HepG2 (cell line): ENCODE data around the gene ARAP1. TPM values are rescaled to one million over a fixed set of nuclear protein-coding genes. Genes with fewer than 3 reads are reported as not detected.

Experiments
- BHLHE40 ChIP-seq: IDR thresholded peaks from 2 replicates; pipeline ENCODE4 v1.6.1; 2011; ENCODE audit warnings: low read length, improper control_type of control experiment
- CHCHD3 ChIP-seq: sonication (generic); formaldehyde crosslinking; IDR thresholded peaks from 2 replicates; pipeline ENCODE4 v1.8.0; 2022; ENCODE audit warnings: mild to moderate bottlenecking, missing genetic modification reagents, moderate library complexity
- CSRNP2 ChIP-seq: sonication (generic); formaldehyde crosslinking; conservative IDR thresholded peaks from 2 replicates; pipeline ENCODE4 v1.8.0; 2022; ENCODE audit warnings: low read depth, missing genetic modification reagents
- ELF3 ChIP-seq: IDR thresholded peaks from 2 replicates; pipeline ENCODE4 v1.6.1; 2016; ENCODE audit warnings: missing genetic modification reagents, missing compliant biosample characterization
- GLMP ChIP-seq: sonication (generic); formaldehyde crosslinking; IDR thresholded peaks from 2 replicates; pipeline ENCODE4 v1.9.0; 2021; ENCODE audit warnings: missing genetic modification reagents, mild to moderate bottlenecking, borderline replicate concordance
- HES4 ChIP-seq: sonication (generic); formaldehyde crosslinking; IDR thresholded peaks from 2 replicates; pipeline ENCODE4 v1.9.0; 2021; ENCODE audit warnings: mild to moderate bottlenecking, missing genetic modification reagents, borderline replicate concordance
- LCORL ChIP-seq, 2 experiments: fragments of 450-650 bp in 1 of 2; sonication (generic) in 1 of 2; formaldehyde crosslinking in 1 of 2; IDR thresholded peaks; 2 replicates each; pipeline versions ENCODE4 v1.5.0 to v1.6.1; 2017 to 2020; ENCODE audit warnings: antibody characterized with exemption in 1 of 2, missing genetic modification reagents in 1 of 2
- MTF1 ChIP-seq: sonication (generic); formaldehyde crosslinking; IDR thresholded peaks from 2 replicates; pipeline ENCODE4 v1.5.0; 2020; ENCODE audit warnings: missing genetic modification reagents
- PHF5A ChIP-seq: IDR thresholded peaks from one replicate; pipeline ENCODE4 v1.6.1; 2018; ENCODE audit warnings: low read depth, missing genetic modification reagents; ENCODE audit not compliant: unreplicated experiment
- SP1 ChIP-seq, 2 experiments: fragments of 450-650 bp in 1 of 2; sonication (generic) in 1 of 2; formaldehyde crosslinking in 1 of 2; IDR thresholded peaks; 2 replicates each; pipeline versions ENCODE4 v1.4.0 to v1.6.1; 2016 to 2020; ENCODE audit warnings: missing genetic modification reagents in 1 of 2
- SP2 ChIP-seq: sonication (generic); formaldehyde crosslinking; IDR thresholded peaks from 2 replicates; pipeline ENCODE4 v1.5.1; 2020; ENCODE audit warnings: mild to moderate bottlenecking, missing genetic modification reagents
- STAG1 ChIP-seq: sonication (generic); formaldehyde crosslinking; IDR thresholded peaks from 2 replicates; pipeline ENCODE4 v1.4.0; 2020; ENCODE audit warnings: missing genetic modification reagents
- ZNF383 ChIP-seq: sonication (generic); formaldehyde crosslinking; IDR thresholded peaks from 2 replicates; pipeline ENCODE4 v1.4.0; 2020; ENCODE audit warnings: missing genetic modification reagents, mild to moderate bottlenecking, borderline replicate concordance
- ZNF432 ChIP-seq: sonication (generic); formaldehyde crosslinking; IDR thresholded peaks from 2 replicates; pipeline ENCODE4 v1.5.0; 2020; ENCODE audit warnings: missing genetic modification reagents, mild to moderate bottlenecking, borderline replicate concordance
- ZNF441 ChIP-seq: sonication (generic); formaldehyde crosslinking; IDR thresholded peaks from 2 replicates; pipeline ENCODE4 v1.7.0; 2021; ENCODE audit warnings: missing genetic modification reagents, borderline replicate concordance
- ZNF460 ChIP-seq: sonication (generic); formaldehyde crosslinking; IDR thresholded peaks from 2 replicates; pipeline ENCODE4 v1.5.1; 2020; ENCODE audit warnings: missing genetic modification reagents, mild to moderate bottlenecking, borderline replicate concordance
- ZNF550 ChIP-seq: sonication (generic); formaldehyde crosslinking; IDR thresholded peaks from 2 replicates; pipeline ENCODE4 v1.4.0; 2020; ENCODE audit warnings: mild to moderate bottlenecking, missing genetic modification reagents, borderline replicate concordance
- ZNF687 ChIP-seq: sonication (generic); formaldehyde crosslinking; IDR thresholded peaks from 2 replicates; pipeline ENCODE4 v1.5.1; 2020; ENCODE audit warnings: mild to moderate bottlenecking, missing genetic modification reagents, moderate library complexity
- ZNF790 ChIP-seq: sonication (generic); formaldehyde crosslinking; IDR thresholded peaks from 2 replicates; pipeline ENCODE4 v1.8.0; 2022; ENCODE audit warnings: missing genetic modification reagents, mild to moderate bottlenecking, borderline replicate concordance
- polyA plus RNA-seq, 8 experiments: library from polyadenylated mRNA; depleted of rRNA in 3 of 8; stranded (reverse) in 7 of 8; unstranded in 1 of 8; fragments of >200 nt; fragmentation: Illumina TruSeq in 4 of 8; extraction: Trizol in 4 of 8; gene quantifications; 2 replicates each; pipeline versions ENCODE4 v1.2.1 to v1.2.3, GENCODE V29; 2011 to 2016; ENCODE audit warnings: low read depth in 4 of 8, missing spikeins in 1 of 8, mixed read lengths in 1 of 8; ENCODE audit not compliant: insufficient read depth in 1 of 8
- total RNA-seq, 5 experiments: library from RNA; depleted of rRNA; stranded (reverse); fragments of >200 nt; fragmentation: Illumina TruSeq; extraction: Trizol; gene quantifications; 2 replicates each; pipeline ENCODE4 v1.2.3, GENCODE V29; 2016; ENCODE audit warnings: low read depth in 1 of 5

The ARAP1 gene
- total and polyA plus RNA-seq, 2 of the 13 experiments (the other 11 are each of a cell fraction or from before 2014, with no cell fraction given), result 43.2 to 55.5 TPM

GRCh38 chr11:72778535-72779494 is 26.6 kb upstream of the ARAP1 start (continued):
- no peak for TF ChIP-seq MTF1
- TF ChIP-seq ZNF383 (CRISPR knock-in tag), result no peak
- no peak for TF ChIP-seq HES4 (CRISPR knock-in tag)
- TF ChIP-seq ZNF550 (CRISPR knock-in tag), result no peak
- no peak for TF ChIP-seq LCORL (IDR thresholded peaks at IDR 0.05)
- 0 out of 2 replicates have a peak, but pooled peaks have one; percentile 15 for TF ChIP-seq LCORL (CRISPR knock-in tag; IDR thresholded peaks at IDR 0.05)
- TF ChIP-seq CSRNP2, result no peak
- TF ChIP-seq PHF5A, result no peak
- no peak for TF ChIP-seq SP1 (IDR thresholded peaks at IDR 0.05)
- no peak; the same call in 1 of the 2 replicates for TF ChIP-seq SP1 (CRISPR knock-in tag; IDR thresholded peaks at IDR 0.05)
- TF ChIP-seq ELF3 (CRISPR knock-in tag), result no peak; the same call in 1 of the 2 replicates
- TF ChIP-seq SP2 (CRISPR knock-in tag), result no peak
- 0 out of 2 replicates have a peak, but pooled peaks have one; percentile 20 for TF ChIP-seq ZNF441 (CRISPR knock-in tag)
- TF ChIP-seq ZNF790, result no peak
- no peak for TF ChIP-seq CHCHD3 (CRISPR knock-in tag)
- TF ChIP-seq ZNF460, result peak; percentile 87
- TF ChIP-seq ZNF432 (CRISPR knock-in tag), result no peak
- TF ChIP-seq ZNF687 (CRISPR knock-in tag), result peak; percentile 50
- no peak for TF ChIP-seq GLMP
- no peak for TF ChIP-seq BHLHE40
- no peak for TF ChIP-seq STAG1 (CRISPR knock-in tag)
